Stomach (tissue), 9 donors: ENCODE data around the gene PRTN3. TPM values are rescaled to one million over a fixed set of nuclear protein-coding genes. Genes with fewer than 3 reads are reported as not detected.
A peak's percentile ranks its signal among the peaks of the same experiment; 100 is the strongest.

Experiments used
- DNase-seq, 2 donors: peaks; one replicate each; pipeline versions ENCODE4 v3.0.0 to v3.0.0-alpha.2; 2013 to 2019
- H3K27ac ChIP-seq, 5 donors: fragments of 200-600 bp in 4 of 5; sonication (generic) in 4 of 5; one replicate each; pipeline ENCODE4 v1.5.1; 2013 to 2019; ENCODE audit warnings: mild to moderate bottlenecking in 1 of 5, moderate library complexity in 1 of 5
- H3K27me3 ChIP-seq, 3 donors: fragments of 200-600 bp; sonication (generic); one replicate each; pipeline ENCODE4 v1.5.1; 2017 to 2019; ENCODE audit warnings: mixed run types in 1 of 3
- H3K36me3 ChIP-seq, 4 donors: fragments of 200-600 bp; sonication (generic); 1 replicate in 3 of 4; 2 replicates in 1 of 4; pipeline ENCODE4 v1.5.1; 2016 to 2019
- H3K4me1 ChIP-seq, 4 donors: fragments of 200-600 bp; sonication (generic); one replicate each; pipeline ENCODE4 v1.5.1; 2016 to 2019
- H3K4me3 ChIP-seq, 4 donors: fragments of 200-600 bp; sonication (generic) in 3 of 4; one replicate each; pipeline ENCODE4 v1.5.1; 2016 to 2019; ENCODE audit warnings: mild to moderate bottlenecking in 1 of 4
- H3K9me3 ChIP-seq, 4 donors: fragments of 200-600 bp; sonication (generic); one replicate each; pipeline ENCODE4 v1.5.1; 2016 to 2019
- EP300 ChIP-seq: sonication (generic); formaldehyde crosslinking; IDR thresholded peaks from one replicate; pipeline ENCODE4 v1.6.1; 2017; ENCODE audit warnings: antibody characterized with exemption
- POLR2A ChIP-seq, 4 donors: fragments of 450-650 bp; IDR thresholded peaks; one replicate each; pipeline ENCODE4 v1.6.1; 2016; ENCODE audit warnings: antibody characterized with exemption in 4 of 4, control low read depth in 2 of 4, mild to moderate bottlenecking in 1 of 4, moderate library complexity in 1 of 4
- POLR2AphosphoS5 ChIP-seq, 3 donors: sonication (generic); formaldehyde crosslinking; IDR thresholded peaks; one replicate each; pipeline ENCODE4 v1.6.1; 2016; ENCODE audit warnings: antibody characterized with exemption in 3 of 3
- WGBS, 5 donors: extraction: QIAGEN DNeasy Blood & Tissue Kit in 3 of 5; methylation state at CpG; one replicate each; pipeline versions ENCODE4 v1.1.5 to v1.1.7; 2013 to 2018; 5-methylcytosine and 5-hydroxymethylcytosine counted together
- intact Hi-C: fragments of 100-400 bp; cut with DNase I; formaldehyde crosslinking; loops from one replicate; pipeline ENCODE4 v1.15.1; 2023; ENCODE audit warnings: low total_unique reads
- polyA plus RNA-seq, 3 donors: library from polyadenylated mRNA; stranded (reverse); fragments of 200-250 nt; gene quantifications; one replicate each; pipeline ENCODE4 v1.2.3, GENCODE V29; 2013
- total RNA-seq, 5 donors: library from RNA; depleted of rRNA; stranded (reverse); fragments of >200 nt; gene quantifications; one replicate each; pipeline versions ENCODE4 v1.1.0 to v1.2.3, GENCODE V29; 2014 to 2016
- TF ChIP-seq, protein P1 (sequence below), 7 experiments: fragments of 450-650 bp in 4 of 7; fragments of 200-600 bp in 3 of 7; sonication (generic) in 3 of 7; IDR thresholded peaks; one replicate each; pipeline ENCODE4 v1.5.1; 2016 to 2019; ENCODE audit warnings: antibody characterized with exemption in 7 of 7, control low read depth in 2 of 7, mild to moderate bottlenecking in 1 of 7
- donor health status: healthy with polysubstance abuse.
- donor health status: Bipolar disorder and iron deficiency.
- donor health status: healthy.

PRTN3 gene
- total and polyA plus RNA-seq, 8 donors: 0.15 to 2.6 TPM; not detected in 6

DNA sequence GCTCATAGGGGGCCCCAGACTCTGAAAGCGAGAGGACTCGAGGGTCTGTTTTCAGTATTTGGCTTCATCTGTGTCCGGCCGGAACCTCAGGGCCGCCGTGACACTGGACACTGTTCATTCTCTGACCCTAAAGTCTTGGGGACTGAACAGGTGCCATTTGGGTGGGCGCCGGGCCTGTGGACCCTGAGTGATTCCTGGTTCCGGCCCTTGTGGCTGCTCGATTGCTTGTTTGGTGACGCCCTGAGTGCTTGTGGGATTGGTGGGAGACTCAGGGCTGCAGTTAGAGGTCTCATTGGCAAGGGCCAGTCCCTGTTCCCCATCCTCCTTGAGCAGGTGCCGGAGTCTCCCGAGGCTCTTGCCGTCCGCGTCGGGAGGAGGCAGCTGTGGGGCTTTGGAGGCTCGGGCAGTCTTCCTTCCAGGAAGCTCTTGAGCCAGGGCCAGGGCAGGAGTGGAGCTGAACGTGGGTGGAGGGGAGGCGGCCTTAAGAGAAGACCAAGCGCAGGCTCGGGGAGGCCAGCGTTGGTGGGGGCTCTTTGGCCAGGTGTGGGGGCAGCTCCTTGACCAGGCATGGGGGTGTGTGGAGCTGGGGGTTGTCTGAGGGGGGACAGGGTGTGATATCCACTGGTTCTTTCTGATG is 38.8 kb upstream of the PRTN3 start:
- no peaks in the 10 kb centered on the region for H3K9me3 ChIP-seq
- H3K4me1 ChIP-seq: peaks cover 52 to 74% (median 62%) of the 10 kb centered on the region in 4 donors
- no peaks in the 10 kb centered on the region for H3K27me3 ChIP-seq
- intact Hi-C loops: no loop called here
- TF ChIP-seq POLR2AphosphoS5 (IDR thresholded peaks at IDR 0.05): no peak
- TF ChIP-seq, protein P1, sequence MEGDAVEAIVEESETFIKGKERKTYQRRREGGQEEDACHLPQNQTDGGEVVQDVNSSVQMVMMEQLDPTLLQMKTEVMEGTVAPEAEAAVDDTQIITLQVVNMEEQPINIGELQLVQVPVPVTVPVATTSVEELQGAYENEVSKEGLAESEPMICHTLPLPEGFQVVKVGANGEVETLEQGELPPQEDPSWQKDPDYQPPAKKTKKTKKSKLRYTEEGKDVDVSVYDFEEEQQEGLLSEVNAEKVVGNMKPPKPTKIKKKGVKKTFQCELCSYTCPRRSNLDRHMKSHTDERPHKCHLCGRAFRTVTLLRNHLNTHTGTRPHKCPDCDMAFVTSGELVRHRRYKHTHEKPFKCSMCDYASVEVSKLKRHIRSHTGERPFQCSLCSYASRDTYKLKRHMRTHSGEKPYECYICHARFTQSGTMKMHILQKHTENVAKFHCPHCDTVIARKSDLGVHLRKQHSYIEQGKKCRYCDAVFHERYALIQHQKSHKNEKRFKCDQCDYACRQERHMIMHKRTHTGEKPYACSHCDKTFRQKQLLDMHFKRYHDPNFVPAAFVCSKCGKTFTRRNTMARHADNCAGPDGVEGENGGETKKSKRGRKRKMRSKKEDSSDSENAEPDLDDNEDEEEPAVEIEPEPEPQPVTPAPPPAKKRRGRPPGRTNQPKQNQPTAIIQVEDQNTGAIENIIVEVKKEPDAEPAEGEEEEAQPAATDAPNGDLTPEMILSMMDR (IDR thresholded peaks at IDR 0.05): no peak
- peaks cover 51 to 70% (median 60%) of the 10 kb centered on the region in 4 donors for H3K36me3 ChIP-seq
- peak overlapping the region; percentile 0 to 100 (median 96) for H3K27ac ChIP-seq
- H3K4me3 ChIP-seq: peak overlapping the region; percentile 11 to 97 (median 59)
- 29 to 36% (median 31%) methylated on average over 14 to 23 of the region's 23 CpGs for WGBS, 5 donors
- peak; percentile 60 to 73 for DNase-seq

DNA sequence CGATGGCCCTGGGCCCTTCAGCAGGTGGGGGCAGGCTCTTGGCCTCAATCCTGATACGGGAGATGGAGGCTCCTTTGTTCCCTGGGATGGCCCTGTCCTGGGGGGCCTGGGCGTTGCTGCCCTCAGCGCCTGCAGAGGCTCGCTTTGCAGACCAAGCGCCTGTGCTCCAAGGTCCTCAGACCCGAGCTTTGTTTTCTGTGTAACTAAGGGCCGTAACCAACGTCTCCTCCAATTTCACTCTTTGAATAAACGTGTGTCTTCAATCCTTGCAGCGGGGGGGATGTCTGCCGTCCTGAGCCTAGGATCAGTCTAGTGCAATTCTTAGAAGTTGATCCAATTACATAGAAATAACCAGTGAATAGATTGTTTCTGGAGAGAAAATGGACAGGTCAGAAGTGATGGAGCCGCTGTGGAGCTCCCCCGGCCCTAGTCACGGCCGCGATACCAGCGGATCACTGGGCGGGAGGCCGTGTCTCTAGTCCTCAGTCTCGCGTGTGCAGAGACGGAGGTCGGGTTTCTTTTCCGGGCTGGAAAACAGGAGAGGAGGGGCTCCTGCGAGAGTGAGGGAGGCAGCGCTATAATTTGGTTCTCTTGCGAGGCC is 38.2 kb upstream of the PRTN3 start:
- intact Hi-C loops: no loop called here
- DNase-seq: peak in 1 of 2 donors; percentile 61
- H3K4me1 ChIP-seq: peaks cover 52 to 74% (median 64%) of the 10 kb centered on the region in 4 donors

DNA sequence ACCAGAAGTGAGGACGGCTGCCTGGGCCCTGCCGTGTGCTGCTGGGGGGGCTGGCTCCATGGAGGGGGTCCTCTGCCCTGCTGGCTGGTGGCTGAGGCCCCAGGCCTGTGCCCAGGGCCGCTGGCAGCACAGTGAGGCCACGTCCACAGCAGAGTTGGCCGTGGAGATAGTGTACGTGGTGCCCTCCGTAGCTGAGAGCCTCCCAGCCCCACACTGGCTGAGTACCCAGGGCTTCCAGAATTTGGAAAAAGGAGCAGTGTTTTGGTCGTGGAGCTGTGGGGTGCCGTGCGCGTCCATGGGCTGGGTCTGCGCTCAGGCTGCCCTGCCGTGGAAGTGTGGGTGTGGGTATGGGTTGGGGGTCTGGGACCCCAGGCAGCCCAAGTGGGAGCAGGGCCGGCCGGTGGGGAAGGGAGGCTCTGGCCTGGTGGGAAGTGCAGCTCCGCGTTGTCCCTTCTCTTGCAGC is 37.7 kb upstream of the PRTN3 start:
- intact Hi-C loops: no loop called here
- WGBS, 5 donors: 76 to 86% (median 84%) methylated on average over 11 to 17 of the region's 17 CpGs
- peaks cover 52 to 74% (median 63%) of the 10 kb centered on the region in 4 donors for H3K4me1 ChIP-seq
- DNase-seq: no peak
- H3K4me3 ChIP-seq: peak overlapping the region in 2 of 4 donors; percentile 96 to 97
- H3K9me3 ChIP-seq: no peaks in the 10 kb centered on the region
- peaks cover 62 to 82% (median 72%) of the 10 kb centered on the region in 4 donors for H3K36me3 ChIP-seq
- no peaks in the 10 kb centered on the region for H3K27me3 ChIP-seq
- TF ChIP-seq POLR2AphosphoS5 (IDR thresholded peaks at IDR 0.05) (no peak), EP300 (no peak), POLR2A (IDR thresholded peaks at IDR 0.05) (no peak)
- TF ChIP-seq, protein P1 (IDR thresholded peaks at IDR 0.05): no peak
- peak overlapping the region in 3 of 5 donors; percentile 26 to 100 (median 37) for H3K27ac ChIP-seq

More for the DNA sequence above, 38.2 kb upstream of the PRTN3 start:
- peak overlapping the region in 3 of 4 donors; percentile 22 to 97 (median 96) for H3K4me3 ChIP-seq
- H3K27me3 ChIP-seq: no peaks in the 10 kb centered on the region
- H3K36me3 ChIP-seq: peaks cover 57 to 77% (median 66%) of the 10 kb centered on the region in 4 donors
- TF ChIP-seq EP300: no peak
- no peak for TF ChIP-seq POLR2A (IDR thresholded peaks at IDR 0.05)
- TF ChIP-seq POLR2AphosphoS5 (IDR thresholded peaks at IDR 0.05): no peak
- TF ChIP-seq, protein P1 (IDR thresholded peaks at IDR 0.05): no peak
- no peaks in the 10 kb centered on the region for H3K9me3 ChIP-seq
- 45 to 69% (median 57%) methylated on average over 24 to 28 of the region's 28 CpGs for WGBS, 5 donors
- H3K27ac ChIP-seq: peak overlapping the region in 3 of 5 donors; percentile 26 to 100 (median 100)

DNA sequence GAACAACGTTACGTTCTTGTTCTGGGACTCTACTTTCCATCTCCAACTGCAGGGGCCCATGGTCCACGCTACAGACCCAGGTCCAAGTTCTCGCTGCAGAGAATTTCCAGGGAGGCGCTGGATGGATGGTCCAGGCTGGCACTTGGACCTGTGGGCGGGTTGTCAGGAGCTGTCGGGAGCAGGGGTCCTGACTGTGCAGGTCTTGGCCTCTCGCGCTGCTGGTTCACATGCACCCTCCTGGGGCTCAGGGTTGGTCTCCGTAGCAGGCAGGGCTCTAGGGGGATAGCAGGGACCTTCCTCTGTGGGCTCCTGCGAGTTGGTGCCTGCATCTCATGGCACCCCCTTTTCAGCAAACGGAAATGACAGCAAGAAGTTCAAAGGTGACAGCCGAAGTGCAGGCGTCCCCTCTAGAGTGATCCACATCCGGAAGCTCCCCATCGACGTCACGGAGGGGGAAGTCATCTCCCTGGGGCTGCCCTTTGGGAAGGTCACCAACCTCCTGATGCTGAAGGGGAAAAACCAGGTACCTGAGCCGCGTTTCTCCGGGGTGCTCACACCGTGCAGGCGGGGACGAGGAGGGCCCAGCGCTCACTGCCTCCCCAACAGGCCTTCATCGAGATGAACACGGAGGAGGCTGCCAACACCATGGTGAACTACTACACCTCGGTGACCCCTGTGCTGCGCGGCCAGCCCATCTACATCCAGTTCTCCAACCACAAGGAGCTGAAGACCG is 36.9 kb upstream of the PRTN3 start:
- peaks cover 50 to 68% (median 56%) of the 10 kb centered on the region in 4 donors for H3K4me1 ChIP-seq
- no peak overlapping the region for H3K27ac ChIP-seq
- TF ChIP-seq POLR2A (IDR thresholded peaks at IDR 0.05) (no peak), POLR2AphosphoS5 (IDR thresholded peaks at IDR 0.05) (no peak), EP300 (no peak)
- TF ChIP-seq, protein P1 (IDR thresholded peaks at IDR 0.05): no peak
- intact Hi-C loops: no loop called here
- no peaks in the 10 kb centered on the region for H3K27me3 ChIP-seq
- H3K9me3 ChIP-seq: no peaks in the 10 kb centered on the region
- H3K36me3 ChIP-seq: peaks cover 69 to 89% (median 79%) of the 10 kb centered on the region in 4 donors
- no peak overlapping the region for H3K4me3 ChIP-seq
- no peak for DNase-seq
- 77 to 82% (median 79%) methylated on average over 25 to 31 of the region's 31 CpGs for WGBS, 5 donors
